ENCODE measurements around the gene OTOP3. TPM values are rescaled to one million over a fixed set of nuclear protein-coding genes. Genes with fewer than 3 reads are reported as not detected.
A peak's percentile ranks its signal among the peaks of the same experiment; 100 is the strongest.

The OTOP3 gene
- total and polyA plus RNA-seq, 8 donors: 0.18 to 2.6 TPM; not detected in 6

- H3K4me3 ChIP-seq: no peak overlapping the region
- H3K27ac ChIP-seq: no peak overlapping the region
- H3K9me3 ChIP-seq: no peaks in the 10 kb centered on the region
- whole genome bisulfite sequencing, 5 donors: 39 to 53% (median 49%) methylated on average over 8 of the region's 8 CpGs
- peaks cover 10 to 14% (median 12%) of the 10 kb centered on the region in 4 donors for H3K4me1 ChIP-seq
- intact Hi-C loops (cut with DNase I; ENCODE audit: low total_unique reads): no loop called here
- no peaks in the 10 kb centered on the region for H3K36me3 ChIP-seq
- TF ChIP-seq POLR2AphosphoS5 (IDR thresholded peaks at IDR 0.05) (no peak), EP300 (IDR thresholded peaks at IDR 0.05) (no peak), POLR2A (IDR thresholded peaks at IDR 0.05) (no peak)
- TF ChIP-seq, protein P1, sequence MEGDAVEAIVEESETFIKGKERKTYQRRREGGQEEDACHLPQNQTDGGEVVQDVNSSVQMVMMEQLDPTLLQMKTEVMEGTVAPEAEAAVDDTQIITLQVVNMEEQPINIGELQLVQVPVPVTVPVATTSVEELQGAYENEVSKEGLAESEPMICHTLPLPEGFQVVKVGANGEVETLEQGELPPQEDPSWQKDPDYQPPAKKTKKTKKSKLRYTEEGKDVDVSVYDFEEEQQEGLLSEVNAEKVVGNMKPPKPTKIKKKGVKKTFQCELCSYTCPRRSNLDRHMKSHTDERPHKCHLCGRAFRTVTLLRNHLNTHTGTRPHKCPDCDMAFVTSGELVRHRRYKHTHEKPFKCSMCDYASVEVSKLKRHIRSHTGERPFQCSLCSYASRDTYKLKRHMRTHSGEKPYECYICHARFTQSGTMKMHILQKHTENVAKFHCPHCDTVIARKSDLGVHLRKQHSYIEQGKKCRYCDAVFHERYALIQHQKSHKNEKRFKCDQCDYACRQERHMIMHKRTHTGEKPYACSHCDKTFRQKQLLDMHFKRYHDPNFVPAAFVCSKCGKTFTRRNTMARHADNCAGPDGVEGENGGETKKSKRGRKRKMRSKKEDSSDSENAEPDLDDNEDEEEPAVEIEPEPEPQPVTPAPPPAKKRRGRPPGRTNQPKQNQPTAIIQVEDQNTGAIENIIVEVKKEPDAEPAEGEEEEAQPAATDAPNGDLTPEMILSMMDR (IDR thresholded peaks at IDR 0.05): no peak
- DNase-seq: no peak
- H3K27me3 ChIP-seq: peaks cover 8 to 95% (median 47%) of the 10 kb centered on the region in 3 donors
Observed at GRCh38 chr17:74939534-74939933, 3.8 kb downstream of the OTOP3 start.

- intact Hi-C loops (cut with DNase I; ENCODE audit: low total_unique reads): no loop called here
- DNase-seq: no peak
Observed at GRCh38 chr17:74941128-74941725, 5.5 kb downstream of the OTOP3 start.

GRCh38 chr17:74943808-74944522 lies 8.3 kb downstream of the OTOP3 start:
- intact Hi-C loops (cut with DNase I; ENCODE audit: low total_unique reads): no loop called here
- H3K27ac ChIP-seq: no peak overlapping the region
- 45 to 54% (median 51%) methylated on average over 13 of the region's 13 CpGs for WGBS, 5 donors
- TF ChIP-seq, protein P1 (IDR thresholded peaks at IDR 0.05): no peak
- TF ChIP-seq POLR2AphosphoS5 (IDR thresholded peaks at IDR 0.05) (no peak), POLR2A (IDR thresholded peaks at IDR 0.05) (no peak), EP300 (IDR thresholded peaks at IDR 0.05) (no peak)
- H3K9me3 ChIP-seq: no peaks in the 10 kb centered on the region
- no peaks in the 10 kb centered on the region for H3K4me1 ChIP-seq
- peak in 1 of 2 donors; percentile 58 for DNase-seq
- peaks cover 0 to 69% (median 12%) of the 10 kb centered on the region in 3 donors for H3K27me3 ChIP-seq
- no peak overlapping the region for H3K4me3 ChIP-seq
- no peaks in the 10 kb centered on the region for H3K36me3 ChIP-seq

More at GRCh38 chr17:74941128-74941725, 5.5 kb downstream of the OTOP3 start:
- H3K4me1 ChIP-seq: peaks cover 2 to 5% (median 2%) of the 10 kb centered on the region in 4 donors
- no peaks in the 10 kb centered on the region for H3K36me3 ChIP-seq
- TF ChIP-seq, protein P1 (IDR thresholded peaks at IDR 0.05): no peak
- TF ChIP-seq POLR2A (IDR thresholded peaks at IDR 0.05): no peak
- no peak for TF ChIP-seq POLR2AphosphoS5 (IDR thresholded peaks at IDR 0.05)
- no peak for TF ChIP-seq EP300 (IDR thresholded peaks at IDR 0.05)
- no peaks in the 10 kb centered on the region for H3K9me3 ChIP-seq
- WGBS, 5 donors: 70 to 76% (median 75%) methylated on average over 10 to 21 of the region's 21 CpGs
- H3K27ac ChIP-seq: no peak overlapping the region
- peaks cover 1 to 82% (median 32%) of the 10 kb centered on the region in 3 donors for H3K27me3 ChIP-seq
- H3K4me3 ChIP-seq: no peak overlapping the region

GRCh38 chr17:74945543-74945942 lies 9.8 kb downstream of the OTOP3 start:
- Histone ChIP-seq H3K4me1 (no peaks in the 10 kb centered on the region), H3K4me3 (no peak overlapping the region), H3K36me3 (peaks cover 0 to under 1% (median under 1%) of the 10 kb centered on the region in 4 donors), H3K27me3 (peaks cover 0 to 63% (median 6%) of the 10 kb centered on the region in 3 donors), H3K27ac (no peak overlapping the region), H3K9me3 (no peaks in the 10 kb centered on the region)
- DNase-seq: no peak
- intact Hi-C loops (cut with DNase I; ENCODE audit: low total_unique reads): no loop called here
- TF ChIP-seq POLR2A (IDR thresholded peaks at IDR 0.05): no peak
- TF ChIP-seq, protein P1 (IDR thresholded peaks at IDR 0.05): no peak
- no peak for TF ChIP-seq POLR2AphosphoS5 (IDR thresholded peaks at IDR 0.05)
- TF ChIP-seq EP300 (IDR thresholded peaks at IDR 0.05): no peak
- WGBS, 5 donors: 31 to 41% (median 34%) methylated on average over 6 of the region's 6 CpGs
